HUES48 (cell line): Measurements from ENCODE around the gene ZNF823.

ENCODE experiments used
- H3K27ac ChIP-seq: one replicate; pipeline ENCODE4 v1.7.0; 2013; ENCODE audit warnings: low read depth, low read length, inconsistent platforms
- H3K27me3 ChIP-seq: 2 replicates; pipeline ENCODE4 v1.6.1; 2013; ENCODE audit warnings: mild to moderate bottlenecking, low read length; ENCODE audit not compliant: control insufficient read depth, insufficient read depth
- H3K36me3 ChIP-seq: 2 replicates; pipeline ENCODE4 v1.6.1; 2013; ENCODE audit warnings: low read length; ENCODE audit not compliant: control insufficient read depth, insufficient read depth
- H3K4me1 ChIP-seq: 2 replicates; pipeline ENCODE4 v1.6.1; 2013; ENCODE audit warnings: mild to moderate bottlenecking, low read length; ENCODE audit not compliant: control insufficient read depth, insufficient read depth
- H3K4me3 ChIP-seq: 2 replicates; pipeline ENCODE4 v1.5.1; 2013; ENCODE audit warnings: mild to moderate bottlenecking, low read depth, low read length
- H3K9ac ChIP-seq: 2 replicates; pipeline ENCODE4 v1.6.1; 2013; ENCODE audit warnings: mild to moderate bottlenecking, low read depth, low read length, moderate library complexity
- H3K9me3 ChIP-seq: 2 replicates; pipeline ENCODE4 v1.6.1; 2013; ENCODE audit warnings: low read length; ENCODE audit not compliant: control insufficient read depth, insufficient read depth

ZNF823 gene

DNA sequence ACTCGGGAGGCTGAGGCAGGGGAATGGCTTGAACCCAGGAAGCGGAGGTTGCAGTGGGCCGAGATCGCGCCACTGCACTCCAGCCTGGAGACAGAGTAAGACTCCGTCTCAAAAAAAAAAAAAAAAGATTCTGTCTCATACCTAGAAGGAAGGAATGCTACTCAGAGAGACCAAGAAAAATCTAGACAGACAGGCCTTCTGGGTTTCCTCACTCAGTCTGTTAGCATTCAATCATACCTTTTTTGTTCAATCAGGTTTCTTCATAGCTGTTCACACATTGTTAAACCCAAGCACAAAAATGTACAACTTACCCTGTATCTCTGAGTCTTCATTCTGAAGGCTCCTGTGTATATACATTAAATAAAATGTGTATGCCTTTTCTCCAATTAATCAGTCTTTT, 40.5 kb downstream of the ZNF823 start:
- no peaks in the 10 kb centered on the region for H3K9me3 ChIP-seq
- no peak overlapping the region for H3K9ac ChIP-seq
- peaks cover 5% of the 10 kb centered on the region; the same call in 1 of the 2 replicates for H3K4me1 ChIP-seq
- H3K4me3 ChIP-seq = no peak overlapping the region
- H3K36me3 ChIP-seq = no peaks in the 10 kb centered on the region
- no peak overlapping the region for H3K27ac ChIP-seq
- 0 out of 2 replicates have a peak, but pooled peaks cover 8% of the 10 kb centered on the region for H3K27me3 ChIP-seq

GRCh38 chr19:11697284-11697855, 41.4 kb downstream of the ZNF823 start:
- H3K36me3 ChIP-seq = no peaks in the 10 kb centered on the region
- H3K4me3 ChIP-seq = no peak overlapping the region
- H3K27ac ChIP-seq = no peak overlapping the region
- H3K27me3 ChIP-seq = 0 out of 2 replicates have a peak, but pooled peaks cover 8% of the 10 kb centered on the region
- no peak overlapping the region for H3K9ac ChIP-seq
- H3K9me3 ChIP-seq = no peaks in the 10 kb centered on the region
- H3K4me1 ChIP-seq = peaks cover 5% of the 10 kb centered on the region; the same call in 1 of the 2 replicates

GRCh38 chr19:11694533-11695439, 44.0 kb downstream of the ZNF823 start:
- Histone ChIP-seq H3K4me3 (peak overlapping the region; percentile 91), H3K27me3 (0 out of 2 replicates have a peak, but pooled peaks cover 8% of the 10 kb centered on the region), H3K27ac (peak overlapping the region; percentile 71), H3K9me3 (no peaks in the 10 kb centered on the region), H3K36me3 (no peaks in the 10 kb centered on the region), H3K4me1 (peaks cover 5% of the 10 kb centered on the region; the same call in 1 of the 2 replicates), H3K9ac (peak overlapping the region; percentile 73)

DNA sequence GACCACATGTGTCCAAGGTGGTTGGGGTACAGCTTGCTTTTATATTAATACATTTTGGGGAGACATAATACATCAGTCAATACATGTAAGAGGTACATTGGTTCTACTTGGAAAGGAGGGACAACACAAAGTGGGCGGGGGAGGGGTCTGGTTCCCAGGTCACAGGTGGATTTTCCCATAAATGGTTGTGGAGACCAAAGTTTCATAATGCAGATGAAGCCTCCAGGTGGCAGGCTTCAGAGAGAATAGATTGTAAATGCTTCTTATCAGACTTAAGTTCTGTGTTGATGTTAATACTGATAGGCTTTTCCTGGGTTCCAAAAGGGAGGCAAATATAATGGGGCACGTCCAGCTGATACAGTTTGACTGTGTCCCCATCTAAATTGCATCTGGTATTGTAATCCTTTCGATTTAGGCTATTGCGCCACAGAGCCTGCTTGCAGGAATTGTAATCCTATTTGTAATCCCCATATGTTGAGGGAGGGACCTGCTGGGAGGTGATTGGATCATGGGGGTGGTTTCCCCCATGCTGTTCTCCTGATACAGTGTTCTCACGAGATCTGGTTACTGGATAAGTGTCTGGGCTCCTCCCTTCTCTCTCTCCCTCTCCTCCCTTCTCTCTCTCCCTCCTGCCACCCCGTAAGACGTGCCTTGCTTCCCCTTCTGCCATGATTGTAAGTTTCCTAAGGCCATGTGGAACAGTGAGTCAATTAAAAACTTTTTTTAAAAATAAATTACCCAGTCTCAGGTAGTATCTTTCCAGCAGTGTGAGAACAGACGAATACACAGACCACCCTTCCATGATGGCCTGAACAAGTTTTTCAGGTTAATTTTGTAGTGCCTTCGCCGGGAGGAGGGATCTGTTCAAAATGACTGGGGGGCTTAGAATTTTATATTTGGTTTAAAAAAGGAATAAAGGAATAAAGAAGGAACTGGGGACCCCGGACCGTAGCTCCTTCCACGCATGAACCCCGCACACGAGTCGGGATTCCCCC, 44.9 kb downstream of the ZNF823 start:
- H3K27ac ChIP-seq = peak overlapping the region; percentile 71
- peak overlapping the region; percentile 73 for H3K9ac ChIP-seq
- H3K4me3 ChIP-seq = peak overlapping the region; percentile 91
- H3K27me3 ChIP-seq = 0 out of 2 replicates have a peak, but pooled peaks cover 8% of the 10 kb centered on the region
- H3K9me3 ChIP-seq = peaks cover 3% of the 10 kb centered on the region; the same call in 1 of the 2 replicates
- H3K4me1 ChIP-seq = peaks cover 5% of the 10 kb centered on the region; the same call in 1 of the 2 replicates
- no peaks in the 10 kb centered on the region; the same call in 1 of the 2 replicates for H3K36me3 ChIP-seq

- Histone ChIP-seq H3K9me3 (peaks cover 17% of the 10 kb centered on the region; the same call in 1 of the 2 replicates), H3K36me3 (no peaks in the 10 kb centered on the region; the same call in 1 of the 2 replicates), H3K4me3 (no peak overlapping the region), H3K27ac (no peak overlapping the region), H3K4me1 (peaks cover 5% of the 10 kb centered on the region; the same call in 1 of the 2 replicates), H3K9ac (no peak overlapping the region), H3K27me3 (0 out of 2 replicates have a peak, but pooled peaks cover 8% of the 10 kb centered on the region)
These were observed 46.5 kb downstream of the ZNF823 start for GRCh38 chr19:11692127-11692790.

- Histone ChIP-seq H3K9ac (no peak overlapping the region), H3K27ac (no peak overlapping the region), H3K4me3 (no peak overlapping the region), H3K9me3 (peaks cover 67% of the 10 kb centered on the region), H3K36me3 (peaks cover 3% of the 10 kb centered on the region; the same call in 1 of the 2 replicates), H3K27me3 (no peaks in the 10 kb centered on the region), H3K4me1 (no peaks in the 10 kb centered on the region)
These were observed 52.8 kb downstream of the ZNF823 start for GRCh38 chr19:11685676-11686650.

- peaks cover 75% of the 10 kb centered on the region for H3K9me3 ChIP-seq
- no peak overlapping the region for H3K4me3 ChIP-seq
- H3K27me3 ChIP-seq = no peaks in the 10 kb centered on the region
- H3K9ac ChIP-seq = no peak overlapping the region
- H3K36me3 ChIP-seq = peaks cover 3% of the 10 kb centered on the region; the same call in 1 of the 2 replicates
- no peak overlapping the region for H3K27ac ChIP-seq
- H3K4me1 ChIP-seq = no peaks in the 10 kb centered on the region
These were observed 53.6 kb downstream of the ZNF823 start for GRCh38 chr19:11684987-11685675.

DNA sequence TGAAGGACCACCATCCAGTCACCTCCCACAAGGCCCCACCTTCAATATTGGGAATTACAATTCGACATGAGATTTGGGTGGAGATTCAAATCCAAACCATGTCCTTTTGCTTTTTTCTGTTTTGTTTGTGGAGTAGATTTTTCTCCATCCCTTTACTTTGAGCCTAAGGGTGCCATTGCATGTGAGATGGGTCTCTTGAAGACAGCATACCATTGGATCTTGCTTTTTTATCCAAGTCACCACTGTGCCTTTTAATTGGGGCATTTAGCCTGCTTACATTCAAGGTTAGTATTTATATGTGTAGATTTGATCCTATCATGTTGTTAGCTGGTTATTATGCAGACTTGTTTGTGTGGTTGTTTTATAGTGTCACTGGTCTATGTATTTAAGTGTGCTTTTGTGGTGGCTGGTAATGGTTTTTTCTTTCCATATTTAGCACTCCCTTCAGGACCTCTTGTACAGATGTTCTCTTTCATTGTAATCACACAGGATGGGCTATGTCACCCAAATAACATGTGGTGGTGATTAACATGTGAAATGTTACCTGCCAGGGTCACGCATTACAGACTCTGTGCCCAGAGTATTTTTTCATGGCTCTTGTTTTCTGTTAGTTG, 58.0 kb downstream of the ZNF823 start:
- Histone ChIP-seq H3K9me3 (peaks cover 68% of the 10 kb centered on the region), H3K9ac (no peak overlapping the region), H3K36me3 (0 out of 2 replicates have a peak, but pooled peaks cover 3% of the 10 kb centered on the region)

More for the DNA sequence above, 58.0 kb downstream of the ZNF823 start:
- no peaks in the 10 kb centered on the region for H3K4me1 ChIP-seq
- H3K27ac ChIP-seq = no peak overlapping the region
- H3K4me3 ChIP-seq = no peak overlapping the region
- no peaks in the 10 kb centered on the region for H3K27me3 ChIP-seq
